Measurements from ENCODE around the gene SMAP1. TPM values are rescaled to one million over a fixed set of nuclear protein-coding genes. Genes with fewer than 3 reads are reported as not detected.

The SMAP1 gene
- total RNA-seq, 2 donors from 2014 or later, result 13.7 to 26.0 TPM

- DNase-seq (ENCODE audit: low spot score) (no peak), ATAC-seq (ENCODE audit: insufficient number of reproducible peaks, low FRiP score, low read depth) (no peak)
- no peaks in the 10 kb centered on the region for H3K9me3 ChIP-seq
- H3K27ac ChIP-seq, result no peak overlapping the region
- H3K36me3 ChIP-seq, result no peaks in the 10 kb centered on the region
- H3K27me3 ChIP-seq (replicated peaks; ENCODE audit: insufficient read depth), result no peaks in the 10 kb centered on the region
- H3K4me3 ChIP-seq, result no peak overlapping the region
- H3K4me1 ChIP-seq (ENCODE audit: control insufficient read depth in 1 of 2, low read depth in 2 of 2), result no peaks in the 10 kb centered on the region
- TF ChIP-seq, protein P1, sequence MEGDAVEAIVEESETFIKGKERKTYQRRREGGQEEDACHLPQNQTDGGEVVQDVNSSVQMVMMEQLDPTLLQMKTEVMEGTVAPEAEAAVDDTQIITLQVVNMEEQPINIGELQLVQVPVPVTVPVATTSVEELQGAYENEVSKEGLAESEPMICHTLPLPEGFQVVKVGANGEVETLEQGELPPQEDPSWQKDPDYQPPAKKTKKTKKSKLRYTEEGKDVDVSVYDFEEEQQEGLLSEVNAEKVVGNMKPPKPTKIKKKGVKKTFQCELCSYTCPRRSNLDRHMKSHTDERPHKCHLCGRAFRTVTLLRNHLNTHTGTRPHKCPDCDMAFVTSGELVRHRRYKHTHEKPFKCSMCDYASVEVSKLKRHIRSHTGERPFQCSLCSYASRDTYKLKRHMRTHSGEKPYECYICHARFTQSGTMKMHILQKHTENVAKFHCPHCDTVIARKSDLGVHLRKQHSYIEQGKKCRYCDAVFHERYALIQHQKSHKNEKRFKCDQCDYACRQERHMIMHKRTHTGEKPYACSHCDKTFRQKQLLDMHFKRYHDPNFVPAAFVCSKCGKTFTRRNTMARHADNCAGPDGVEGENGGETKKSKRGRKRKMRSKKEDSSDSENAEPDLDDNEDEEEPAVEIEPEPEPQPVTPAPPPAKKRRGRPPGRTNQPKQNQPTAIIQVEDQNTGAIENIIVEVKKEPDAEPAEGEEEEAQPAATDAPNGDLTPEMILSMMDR (IDR thresholded peaks at IDR 0.05), result peak; percentile 89
These were observed 216.6 kb downstream of the SMAP1 start for GRCh38 chr6:70884074-70884983.

DNA sequence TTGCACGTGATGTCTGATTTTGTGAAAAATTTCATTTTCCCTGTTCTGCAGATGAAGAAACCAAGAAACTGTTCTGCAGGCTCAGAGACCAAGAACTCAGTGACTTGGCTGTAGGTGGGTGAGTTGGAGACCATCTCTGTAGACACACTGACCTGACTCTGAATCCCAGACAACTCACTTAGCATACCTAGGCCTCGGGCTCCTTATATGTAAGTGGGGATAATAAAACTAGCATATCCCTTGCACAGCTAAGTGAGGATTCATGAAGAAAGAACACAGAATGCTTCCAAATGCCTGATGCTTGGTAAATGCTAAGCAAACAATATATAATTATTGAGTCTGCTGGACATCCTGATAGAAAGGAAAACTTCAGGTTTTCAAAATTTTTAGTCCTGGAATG, 218.4 kb downstream of the SMAP1 start:
- H3K4me3 ChIP-seq, result no peak overlapping the region
- H3K27ac ChIP-seq, result no peak overlapping the region
- H3K27me3 ChIP-seq (replicated peaks; ENCODE audit: insufficient read depth), result no peaks in the 10 kb centered on the region
- ATAC-seq (ENCODE audit: insufficient number of reproducible peaks, low FRiP score, low read depth) (no peak), DNase-seq (ENCODE audit: low spot score) (no peak)
- H3K36me3 ChIP-seq, result no peaks in the 10 kb centered on the region
- TF ChIP-seq, protein P1 (IDR thresholded peaks at IDR 0.05), result no peak
- no peaks in the 10 kb centered on the region for H3K9me3 ChIP-seq
- H3K4me1 ChIP-seq (ENCODE audit: control insufficient read depth in 1 of 2, low read depth in 2 of 2), result no peaks in the 10 kb centered on the region

- H3K27ac ChIP-seq, result no peak overlapping the region
- H3K9me3 ChIP-seq, result no peaks in the 10 kb centered on the region
- ATAC-seq (ENCODE audit: insufficient number of reproducible peaks, low FRiP score, low read depth) (no peak), DNase-seq (ENCODE audit: low spot score) (no peak)
- H3K4me1 ChIP-seq (ENCODE audit: control insufficient read depth in 1 of 2, low read depth in 2 of 2), result no peaks in the 10 kb centered on the region
- no peak overlapping the region for H3K4me3 ChIP-seq
- TF ChIP-seq, protein P1 (IDR thresholded peaks at IDR 0.05), result no peak
- no peaks in the 10 kb centered on the region for H3K27me3 ChIP-seq (replicated peaks; ENCODE audit: insufficient read depth)
- no peaks in the 10 kb centered on the region for H3K36me3 ChIP-seq
These were observed 219.0 kb downstream of the SMAP1 start for GRCh38 chr6:70886661-70887060.

GRCh38 chr6:70889270-70889669, 221.6 kb downstream of the SMAP1 start:
- Histone ChIP-seq H3K4me3 (no peak overlapping the region), H3K27me3 (replicated peaks; ENCODE audit: insufficient read depth) (no peaks in the 10 kb centered on the region), H3K36me3 (no peaks in the 10 kb centered on the region), H3K27ac (no peak overlapping the region), H3K9me3 (no peaks in the 10 kb centered on the region), H3K4me1 (ENCODE audit: control insufficient read depth in 1 of 2, low read depth in 2 of 2) (no peaks in the 10 kb centered on the region)
- no peak for ATAC-seq (ENCODE audit: insufficient number of reproducible peaks, low FRiP score, low read depth)
- DNase-seq (ENCODE audit: low spot score), result no peak
- TF ChIP-seq, protein P1 (IDR thresholded peaks at IDR 0.05), result no peak

DNA sequence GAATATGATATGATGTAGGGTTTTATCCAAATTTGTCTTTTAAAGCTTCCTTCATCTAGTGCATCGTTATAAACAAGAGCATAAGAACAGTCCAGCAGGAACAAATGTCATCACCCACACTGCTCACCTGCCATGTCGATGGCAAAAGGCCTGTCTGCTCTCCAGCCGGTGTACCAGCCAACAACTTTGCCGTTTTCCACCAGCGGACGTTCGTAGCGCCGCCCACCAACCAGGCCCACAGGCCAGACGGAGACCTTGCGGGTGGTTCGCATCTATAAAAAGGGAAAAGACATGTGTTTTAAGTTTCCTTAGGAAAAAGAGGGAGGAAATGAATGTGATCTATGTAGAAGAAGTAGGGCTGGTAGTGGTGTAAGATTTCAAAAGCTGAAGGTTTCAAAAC, 226.3 kb downstream of the SMAP1 start:
- TF ChIP-seq, protein P1 (IDR thresholded peaks at IDR 0.05), result no peak
- Histone ChIP-seq H3K27ac (no peak overlapping the region), H3K27me3 (replicated peaks; ENCODE audit: insufficient read depth) (no peaks in the 10 kb centered on the region), H3K9me3 (no peaks in the 10 kb centered on the region), H3K4me3 (no peak overlapping the region), H3K36me3 (no peaks in the 10 kb centered on the region), H3K4me1 (ENCODE audit: control insufficient read depth in 1 of 2, low read depth in 2 of 2) (no peaks in the 10 kb centered on the region)
- DNase-seq (ENCODE audit: low spot score) (no peak), ATAC-seq (ENCODE audit: insufficient number of reproducible peaks, low FRiP score, low read depth) (no peak)
